ENCODE results near the gene FAM83C. TPM values are rescaled to one million over a fixed set of nuclear protein-coding genes. Genes with fewer than 3 reads are reported as not detected.
A peak's percentile ranks its signal among the peaks of the same experiment; 100 is the strongest.

FAM83C gene
- total RNA-seq, result not detected

DNA sequence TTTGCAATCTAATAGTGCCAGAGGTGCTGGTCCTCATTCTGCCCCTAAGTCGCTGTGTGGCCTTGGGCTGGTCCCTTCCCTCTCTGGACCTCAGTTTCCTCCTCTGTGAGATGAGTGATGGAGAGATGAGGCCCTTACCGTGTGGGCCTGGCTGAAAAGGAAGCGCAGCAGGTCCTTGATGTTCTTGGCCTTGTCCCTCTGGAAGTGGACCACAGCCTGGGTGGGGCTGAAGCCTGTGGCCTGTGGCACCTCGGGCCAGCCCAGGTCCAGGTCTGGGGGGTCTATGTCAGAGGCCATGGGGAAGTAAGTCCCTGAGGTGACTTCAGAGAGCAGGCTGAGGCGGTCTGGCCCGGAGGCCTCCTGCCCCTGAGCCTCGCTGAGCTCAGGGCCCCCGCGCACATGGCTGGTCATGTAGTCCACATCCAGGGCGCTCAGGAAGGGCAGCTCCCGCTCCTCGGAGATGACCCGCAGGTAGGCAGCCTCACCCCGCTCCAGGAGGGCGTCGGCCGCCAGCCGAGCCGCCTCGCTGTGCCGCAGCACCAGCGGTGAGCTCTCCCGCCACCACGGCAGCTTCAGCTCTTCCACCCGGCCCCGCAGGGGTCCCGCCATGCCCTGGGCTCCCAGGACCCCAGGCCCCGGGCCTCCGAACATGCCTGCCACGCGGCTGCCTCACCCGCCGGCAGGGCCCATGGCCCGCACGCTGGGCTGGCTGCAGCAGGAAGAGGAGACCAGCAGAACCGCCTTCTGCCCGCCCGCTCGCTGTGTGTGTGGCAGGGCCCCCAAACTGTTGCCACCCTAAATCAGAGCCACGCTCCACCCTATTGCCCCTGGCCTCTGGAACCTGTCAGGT lies at the start of gene FAM83C:
TSS of gene FAM83C (minus strand) at position 772 of the 850 bp plus-strand sequence. CDS start at position 651, 121 bp downstream.
- DNase-seq, result no peak
- H3K4me1 ChIP-seq, result no peaks in the 10 kb centered on the region
- H3K27me3 ChIP-seq, result no peaks in the 10 kb centered on the region
- H3K9me3 ChIP-seq, result no peaks in the 10 kb centered on the region
- no peak within 1 kb of the TSS for H3K4me3 ChIP-seq
- no peak for TF ChIP-seq POLR2A (IDR thresholded peaks at IDR 0.05)
- TF ChIP-seq, protein P1, sequence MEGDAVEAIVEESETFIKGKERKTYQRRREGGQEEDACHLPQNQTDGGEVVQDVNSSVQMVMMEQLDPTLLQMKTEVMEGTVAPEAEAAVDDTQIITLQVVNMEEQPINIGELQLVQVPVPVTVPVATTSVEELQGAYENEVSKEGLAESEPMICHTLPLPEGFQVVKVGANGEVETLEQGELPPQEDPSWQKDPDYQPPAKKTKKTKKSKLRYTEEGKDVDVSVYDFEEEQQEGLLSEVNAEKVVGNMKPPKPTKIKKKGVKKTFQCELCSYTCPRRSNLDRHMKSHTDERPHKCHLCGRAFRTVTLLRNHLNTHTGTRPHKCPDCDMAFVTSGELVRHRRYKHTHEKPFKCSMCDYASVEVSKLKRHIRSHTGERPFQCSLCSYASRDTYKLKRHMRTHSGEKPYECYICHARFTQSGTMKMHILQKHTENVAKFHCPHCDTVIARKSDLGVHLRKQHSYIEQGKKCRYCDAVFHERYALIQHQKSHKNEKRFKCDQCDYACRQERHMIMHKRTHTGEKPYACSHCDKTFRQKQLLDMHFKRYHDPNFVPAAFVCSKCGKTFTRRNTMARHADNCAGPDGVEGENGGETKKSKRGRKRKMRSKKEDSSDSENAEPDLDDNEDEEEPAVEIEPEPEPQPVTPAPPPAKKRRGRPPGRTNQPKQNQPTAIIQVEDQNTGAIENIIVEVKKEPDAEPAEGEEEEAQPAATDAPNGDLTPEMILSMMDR (IDR thresholded peaks at IDR 0.05), result no peak
- no peak within 1 kb of the TSS for H3K27ac ChIP-seq
- no peaks in the 10 kb centered on the region for H3K36me3 ChIP-seq

DNA sequence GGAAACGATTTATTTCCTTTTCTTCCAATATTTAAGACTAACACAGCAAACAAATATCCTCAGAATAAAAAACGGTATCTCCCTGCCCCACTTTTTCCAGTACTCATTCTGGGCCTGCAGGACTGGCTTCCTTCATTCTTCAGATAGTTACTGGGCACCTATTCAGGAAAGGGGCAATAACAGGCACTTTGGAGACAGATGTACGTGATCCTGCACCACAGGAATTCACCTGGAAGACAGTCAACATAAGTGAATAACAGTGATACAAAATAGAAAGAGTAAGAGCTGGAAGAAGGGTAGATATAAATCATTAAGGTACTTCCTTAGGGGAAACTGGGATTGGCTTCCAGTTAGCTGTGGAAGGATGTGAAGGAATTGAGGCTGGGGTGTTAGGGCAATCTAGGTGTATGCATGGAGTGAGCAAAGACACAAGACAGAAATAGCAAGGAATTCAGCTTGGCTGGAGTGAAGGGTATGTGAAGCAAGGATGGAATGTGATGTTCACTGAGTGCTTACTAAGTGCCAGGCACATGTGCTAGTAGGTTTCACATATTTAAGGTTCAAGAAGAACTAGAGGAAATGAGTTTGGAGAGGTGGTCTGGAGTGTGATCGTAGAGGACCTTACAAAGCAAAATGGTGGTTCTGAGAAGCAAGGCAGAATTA lies 49.3 kb upstream of the FAM83C start:
- Histone ChIP-seq H3K36me3 (peaks cover 0 to 8% (median 0%) of the 10 kb centered on the region in 3 donors), H3K9me3 (no peaks in the 10 kb centered on the region), H3K27me3 (no peaks in the 10 kb centered on the region), H3K4me1 (no peaks in the 10 kb centered on the region), H3K4me3 (no peak overlapping the region), H3K27ac (no peak overlapping the region)
- TF ChIP-seq, protein P1 (IDR thresholded peaks at IDR 0.05), result no peak
- no peak for TF ChIP-seq POLR2A (IDR thresholded peaks at IDR 0.05)
- DNase-seq, result no peak

DNA sequence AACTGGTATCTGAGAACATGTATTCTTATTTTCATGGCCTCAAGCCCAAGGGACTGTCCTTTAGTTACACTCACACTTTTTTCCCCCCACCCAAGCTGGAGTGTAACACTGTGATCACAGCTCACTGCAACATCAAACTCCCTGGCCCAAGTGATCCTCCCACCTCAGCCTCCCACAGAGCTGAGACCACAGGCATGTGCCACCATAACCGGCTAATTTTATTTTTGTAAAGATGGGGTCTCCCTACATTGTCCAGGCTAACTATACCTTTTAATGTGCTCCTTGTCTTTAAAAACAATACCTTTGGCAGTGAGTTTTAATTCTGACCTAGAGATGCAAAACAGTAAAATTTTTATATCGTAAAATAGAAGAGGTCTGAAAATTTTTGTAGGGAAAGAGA lies 48.2 kb upstream of the FAM83C start:
- H3K27ac ChIP-seq, result no peak overlapping the region

DNA sequence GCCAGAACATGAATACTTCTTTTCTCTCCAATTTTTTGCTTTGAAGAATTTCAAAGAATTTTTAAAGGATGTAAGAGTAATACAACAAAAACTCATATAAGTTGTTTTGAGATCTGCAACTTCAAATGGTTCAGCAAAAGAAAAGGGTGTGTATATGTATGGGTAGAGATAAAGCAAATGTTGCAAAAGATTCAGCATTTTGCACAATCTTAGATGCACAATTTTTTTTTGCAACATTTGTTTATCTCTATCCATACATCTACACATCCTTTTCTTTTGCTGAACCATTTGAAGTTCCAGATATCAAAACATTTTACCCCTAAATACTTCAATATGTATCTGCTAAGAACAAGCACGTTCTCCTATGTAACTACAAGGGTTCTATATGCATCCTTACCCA lies 47.4 kb upstream of the FAM83C start:
- TF ChIP-seq POLR2A (IDR thresholded peaks at IDR 0.05), result no peak
- TF ChIP-seq, protein P1 (IDR thresholded peaks at IDR 0.05), result no peak
- Histone ChIP-seq H3K4me1 (no peaks in the 10 kb centered on the region), H3K36me3 (no peaks in the 10 kb centered on the region), H3K27me3 (no peaks in the 10 kb centered on the region), H3K27ac (no peak overlapping the region), H3K9me3 (no peaks in the 10 kb centered on the region), H3K4me3 (no peak overlapping the region)
- no peak for DNase-seq

More for the DNA sequence above, 48.2 kb upstream of the FAM83C start:
- Histone ChIP-seq H3K4me3 (no peak overlapping the region), H3K4me1 (no peaks in the 10 kb centered on the region), H3K36me3 (no peaks in the 10 kb centered on the region), H3K9me3 (no peaks in the 10 kb centered on the region), H3K27me3 (no peaks in the 10 kb centered on the region)
- DNase-seq, result no peak
- TF ChIP-seq POLR2A (IDR thresholded peaks at IDR 0.05), result no peak
- TF ChIP-seq, protein P1 (IDR thresholded peaks at IDR 0.05), result no peak

DNA sequence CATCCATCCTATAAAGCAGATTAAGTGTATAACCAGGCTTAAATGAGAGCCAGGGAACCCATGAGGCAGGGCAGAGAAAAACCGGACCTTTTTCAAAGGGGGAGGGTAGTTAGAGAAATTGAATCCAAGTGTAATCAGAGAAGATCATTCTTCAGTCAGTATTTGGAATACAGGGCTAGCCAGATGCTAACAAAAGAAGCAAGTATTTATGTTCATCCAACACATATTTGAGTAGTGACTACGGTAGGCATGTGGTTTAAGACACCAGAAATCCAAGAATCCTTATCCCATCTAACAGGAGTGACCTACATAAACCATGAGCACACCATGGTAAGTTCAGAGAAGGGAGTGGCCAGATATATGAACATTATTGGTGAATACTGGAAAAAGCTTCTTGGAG lies 46.8 kb upstream of the FAM83C start:
- Histone ChIP-seq H3K4me1 (no peaks in the 10 kb centered on the region), H3K27me3 (no peaks in the 10 kb centered on the region), H3K36me3 (no peaks in the 10 kb centered on the region), H3K4me3 (no peak overlapping the region), H3K27ac (peak overlapping the region in 1 of 4 donors; percentile 32), H3K9me3 (no peaks in the 10 kb centered on the region)
- TF ChIP-seq, protein P1 (IDR thresholded peaks at IDR 0.05), result no peak
- TF ChIP-seq POLR2A (IDR thresholded peaks at IDR 0.05), result no peak
- no peak for DNase-seq

Measured in Peyer's patch (tissue), 4 donors.